HG03196 (cell line): ENCODE measurements around the gene SGPL1.

Source experiments
- ATAC-seq: cut with Tn5 transposase; IDR thresholded peaks from one replicate; pipeline ENCODE4 v1.9.1; 2021; ENCODE audit not compliant: unreplicated experiment

SGPL1 gene

GRCh38 chr10:70807556-70807955 lies 8.2 kb upstream of the SGPL1 start:
- ATAC-seq = no peak

GRCh38 chr10:70809011-70809611 lies 6.6 kb upstream of the SGPL1 start:
- no peak for ATAC-seq

DNA sequence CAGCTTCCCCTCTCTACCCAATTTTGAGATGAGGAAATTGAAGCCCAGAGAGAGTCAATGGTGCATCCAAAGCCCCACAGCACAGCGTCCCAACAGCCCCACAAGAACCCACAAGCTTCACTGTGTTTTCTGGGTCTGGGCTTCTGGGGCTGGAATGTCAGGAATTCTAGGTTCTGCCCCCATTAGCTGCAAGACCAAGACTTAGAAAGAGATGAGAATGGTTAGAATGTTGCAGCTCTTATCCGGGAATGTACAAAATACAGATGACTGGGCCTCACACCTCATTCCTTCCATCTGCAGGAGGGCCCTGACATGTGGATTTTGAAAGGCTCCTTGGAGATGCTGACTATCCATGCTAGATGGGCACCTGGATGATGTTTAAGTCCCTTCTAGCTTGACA lies 6.0 kb upstream of the SGPL1 start:
- ATAC-seq = no peak

DNA sequence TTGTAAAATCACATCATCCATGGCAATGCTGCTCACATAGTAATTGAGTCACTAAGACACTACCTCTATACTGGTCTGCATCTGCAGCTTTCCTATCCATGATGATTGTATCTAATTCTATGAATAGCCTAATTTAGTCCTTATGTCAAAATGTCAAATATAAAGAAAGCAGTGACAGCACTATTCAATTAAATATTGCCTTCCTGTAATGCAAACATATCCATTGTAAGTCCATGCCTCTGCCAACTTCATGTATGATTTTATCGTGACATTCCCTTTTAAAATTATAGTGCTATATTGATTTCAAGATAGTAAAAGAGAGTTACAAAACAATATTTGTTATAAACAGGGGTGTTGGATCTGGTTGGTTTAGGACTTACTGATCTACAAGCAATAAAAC lies 4.8 kb upstream of the SGPL1 start:
- no peak for ATAC-seq

DNA sequence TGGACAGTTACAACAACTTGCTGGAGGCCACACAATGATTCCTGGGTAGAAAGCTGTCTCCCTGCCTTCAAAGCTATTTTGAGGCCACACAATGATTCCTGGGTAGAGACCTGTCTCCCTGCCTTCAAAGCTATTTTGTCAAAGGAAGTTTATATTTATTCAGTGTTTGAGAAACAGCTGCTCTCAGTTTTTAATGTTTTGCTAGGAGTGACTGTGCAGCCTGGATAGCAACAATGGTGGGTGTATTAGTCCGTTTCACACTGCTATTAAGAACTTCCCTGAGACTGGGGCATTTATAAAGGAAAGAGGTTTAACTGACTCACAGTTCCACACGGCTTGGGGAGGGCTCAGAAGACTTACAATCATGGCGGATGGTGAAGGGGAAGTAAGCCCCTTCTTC lies 3.9 kb upstream of the SGPL1 start:
- ATAC-seq = no peak

GRCh38 chr10:70812814-70813213 lies 2.9 kb upstream of the SGPL1 start:
- ATAC-seq = no peak

DNA sequence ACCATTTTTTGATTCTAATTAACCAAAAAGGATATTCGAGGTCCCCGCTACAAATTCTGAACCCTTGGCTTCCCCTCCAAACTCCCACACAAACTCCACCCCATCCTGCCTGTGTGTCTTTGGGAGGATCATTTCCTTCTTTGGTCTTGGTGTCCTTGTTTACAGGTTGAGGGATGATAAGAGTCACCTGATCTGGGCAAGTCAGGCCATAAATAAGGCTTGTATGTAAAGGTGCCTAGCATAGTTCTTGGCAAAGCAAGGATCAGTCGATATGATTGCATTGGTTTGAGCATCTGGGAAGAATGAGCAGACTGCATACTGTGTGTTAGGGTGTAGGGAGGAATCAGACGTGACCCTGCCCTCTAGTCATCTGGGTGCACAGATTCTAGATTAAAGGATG lies 1.6 kb upstream of the SGPL1 start:
- ATAC-seq = no peak

GRCh38 chr10:70816220-70816894 lies 609 bp downstream of the SGPL1 start:
- peak; percentile 27 for ATAC-seq

DNA sequence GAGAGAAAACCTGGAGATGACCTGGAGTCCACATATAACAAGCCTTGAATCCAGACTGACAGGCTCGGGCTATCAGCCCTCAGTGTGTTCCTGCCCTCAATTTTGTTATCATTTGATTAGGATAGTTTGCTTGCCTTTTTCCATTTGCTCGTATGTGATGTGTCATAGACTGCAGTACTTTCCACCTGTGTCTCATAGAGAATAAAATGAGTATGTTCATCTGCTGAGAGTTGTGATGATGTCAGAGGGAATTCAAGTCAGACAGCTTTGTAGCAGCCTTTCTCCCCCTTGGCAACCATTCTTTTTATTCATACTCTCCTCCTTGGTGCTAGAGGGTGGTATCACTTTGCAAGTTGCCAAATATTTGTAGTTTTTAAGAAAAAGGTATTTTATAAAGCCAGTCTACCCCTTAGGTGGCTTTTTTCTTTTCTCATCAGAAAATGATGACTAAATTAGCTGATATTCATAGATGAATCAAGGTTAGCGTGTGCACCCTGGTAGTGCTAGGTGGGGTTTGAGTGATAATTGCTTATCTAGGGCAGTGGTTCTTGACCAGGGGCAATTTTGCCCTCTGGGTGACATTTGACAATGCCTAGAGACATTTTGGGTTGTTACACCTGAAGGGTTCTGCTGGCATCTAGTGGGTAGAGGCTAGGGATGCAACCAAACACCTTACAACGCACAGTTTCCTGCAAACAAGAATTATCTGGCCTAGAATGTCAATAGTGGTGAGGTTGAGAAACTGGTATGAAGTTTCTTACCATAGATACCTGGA lies 5.4 kb downstream of the SGPL1 start:
- no peak for ATAC-seq

GRCh38 chr10:70822076-70822820 lies 6.5 kb downstream of the SGPL1 start:
- ATAC-seq = no peak

DNA sequence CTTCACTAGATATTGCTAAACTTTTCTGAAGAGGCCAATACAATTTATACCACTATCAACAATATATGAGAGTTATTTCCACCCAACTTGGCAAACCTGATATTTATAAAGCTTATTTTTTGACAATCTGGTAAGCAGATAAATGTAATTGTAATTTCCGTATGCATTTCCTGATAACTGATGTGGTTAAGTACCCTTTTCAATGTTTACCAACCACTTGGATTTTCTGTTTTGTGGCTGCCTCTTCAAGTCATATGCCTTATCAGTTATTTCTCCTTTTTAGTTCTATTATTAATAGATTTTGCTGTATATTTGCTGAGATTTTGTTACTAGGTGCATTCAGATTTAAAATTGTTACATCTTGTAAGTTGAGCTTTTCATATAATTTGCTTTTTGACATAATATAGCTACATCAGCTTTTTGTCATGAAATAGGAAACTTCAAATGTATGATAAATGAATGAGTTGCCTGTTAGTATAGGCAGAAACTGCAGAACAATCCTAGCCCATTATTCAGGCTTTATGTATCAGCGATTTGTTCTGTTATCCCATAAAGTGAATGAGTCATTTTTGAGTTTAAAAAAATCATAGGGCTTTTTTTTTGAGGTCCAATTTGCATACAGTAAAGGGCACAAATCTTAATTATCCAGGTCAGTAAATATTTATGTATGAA lies 11.5 kb downstream of the SGPL1 start:
- no peak for ATAC-seq

GRCh38 chr10:70828923-70829322 lies 13.2 kb downstream of the SGPL1 start:
- no peak for ATAC-seq

DNA sequence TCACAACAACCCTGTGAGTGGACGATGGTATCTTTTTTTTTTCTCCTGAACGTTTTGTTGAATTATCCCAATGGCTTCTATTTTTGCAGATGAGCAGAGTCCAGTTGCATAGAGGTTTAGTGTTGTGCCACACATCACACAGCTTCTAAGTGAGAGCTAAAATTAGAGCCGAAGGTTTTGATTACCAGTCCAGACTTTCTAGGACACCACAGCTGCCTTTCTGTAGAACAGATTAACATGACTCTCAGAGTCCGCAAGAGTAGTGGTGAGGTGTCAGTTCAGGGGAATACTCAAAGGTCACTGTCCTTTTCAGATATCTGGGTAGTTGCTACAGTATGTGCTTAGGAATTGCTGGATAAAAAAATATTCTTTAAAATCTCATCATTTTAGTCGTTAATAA lies 13.8 kb downstream of the SGPL1 start:
- no peak for ATAC-seq

GRCh38 chr10:70830164-70830563 lies 14.4 kb downstream of the SGPL1 start:
- no peak for ATAC-seq

DNA sequence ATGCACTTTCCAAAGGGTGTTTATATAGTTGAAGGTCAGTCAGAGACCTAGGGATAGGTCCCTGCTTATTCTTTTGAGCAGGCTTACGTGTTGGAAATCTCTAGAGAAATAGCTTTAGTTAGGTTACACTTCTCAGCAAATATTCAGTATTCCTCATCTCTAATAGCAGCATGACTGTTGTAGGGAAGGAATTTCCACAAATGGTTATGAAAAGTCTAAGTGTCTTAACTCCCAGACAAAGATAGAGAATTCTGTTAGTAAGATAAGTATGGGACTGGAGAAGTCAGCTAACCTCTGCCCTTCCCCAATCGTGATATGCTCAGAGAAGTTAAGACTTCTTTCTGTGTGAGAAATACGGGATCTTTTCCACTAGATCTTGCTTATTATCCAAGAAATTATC lies 16.5 kb downstream of the SGPL1 start:
- ATAC-seq = no peak

- ATAC-seq = no peak
These were observed 17.2 kb downstream of the SGPL1 start for GRCh38 chr10:70832852-70833528.

- ATAC-seq = no peak
These were observed 17.9 kb downstream of the SGPL1 start for GRCh38 chr10:70833601-70834000.

GRCh38 chr10:70834021-70834420 lies 18.3 kb downstream of the SGPL1 start:
- no peak for ATAC-seq

GRCh38 chr10:70834441-70835151 lies 18.8 kb downstream of the SGPL1 start:
- ATAC-seq = no peak

- no peak for ATAC-seq
These were observed 20.6 kb downstream of the SGPL1 start for GRCh38 chr10:70836319-70836718.
